ENCODE results near the gene SWAP70. TPM values are rescaled to one million over a fixed set of nuclear protein-coding genes. Genes with fewer than 3 reads are reported as not detected.

The SWAP70 gene
- total and polyA plus RNA-seq, 9 of the 15 experiments (the other 6 are each of a cell fraction or from before 2014, with no cell fraction given) = 1.7 to 4.9 (median 3.9) TPM

- TF ChIP-seq MGA (IDR thresholded peaks at IDR 0.05) = peak; percentile 28; the same call in 1 of the 2 replicates
- peak; percentile 61; the same call in 1 of the 2 replicates for TF ChIP-seq ZEB2 (IDR thresholded peaks at IDR 0.05)
- TF ChIP-seq MITF (IDR thresholded peaks at IDR 0.05) = peak; percentile 18; the same call in 1 of the 2 replicates
- no peak for TF ChIP-seq KLF6 (CRISPR knock-in tag; IDR thresholded peaks at IDR 0.05; ENCODE audit: borderline replicate concordance)
- TF ChIP-seq CREM (IDR thresholded peaks at IDR 0.05; ENCODE audit: low read depth) = peak; percentile 28; the same call in 1 of the 2 replicates
- peak; percentile 74; the same call in 1 of the 2 replicates for TF ChIP-seq JUN (IDR thresholded peaks at IDR 0.05; ENCODE audit: borderline replicate concordance, low read depth, low read length)
- TF ChIP-seq JUN (CRISPR knock-in tag; IDR thresholded peaks at IDR 0.05; ENCODE audit: borderline replicate concordance) = no peak
- peak; percentile 61 to 67 for TF ChIP-seq MNT (conservative IDR thresholded peaks at IDR 0.05)
- TF ChIP-seq E2F4 (CRISPR knock-in tag; IDR thresholded peaks at IDR 0.05; ENCODE audit: low read depth) = peak; percentile 29; the same call in 1 of the 2 replicates
- TF ChIP-seq NFE2 (IDR thresholded peaks at IDR 0.05; ENCODE audit: low read depth) = peak; percentile 62
- TF ChIP-seq SPI1 (IDR thresholded peaks at IDR 0.05; ENCODE audit: borderline replicate concordance, low read depth, low read length) = peak; percentile 47; the same call in 1 of the 2 replicates
These were observed 95.8 kb downstream of the SWAP70 start (continued) for GRCh38 chr11:9759519-9760192.

Measured in K562 (cell line).